Stimulated activated CD4-positive, alpha-beta T cell treated with anti-CD3 and anti-CD28 coated beads, TNF-alpha, amount 100 ng/mL, for 4 hours (primary cell): ENCODE data around the gene C3orf20.
"Not testable (repeated sequence)": the region's sequence is repeated elsewhere in the genome, so short reads cannot be mapped to it uniquely, and the experiment has no call there.

Experiments
- DNase-seq, 3 experiments: peaks; one replicate each; pipeline ENCODE4 v3.0.0-alpha.2; 2020; ENCODE audit warnings: low read depth in 3 of 3

Gene C3orf20

DNA sequence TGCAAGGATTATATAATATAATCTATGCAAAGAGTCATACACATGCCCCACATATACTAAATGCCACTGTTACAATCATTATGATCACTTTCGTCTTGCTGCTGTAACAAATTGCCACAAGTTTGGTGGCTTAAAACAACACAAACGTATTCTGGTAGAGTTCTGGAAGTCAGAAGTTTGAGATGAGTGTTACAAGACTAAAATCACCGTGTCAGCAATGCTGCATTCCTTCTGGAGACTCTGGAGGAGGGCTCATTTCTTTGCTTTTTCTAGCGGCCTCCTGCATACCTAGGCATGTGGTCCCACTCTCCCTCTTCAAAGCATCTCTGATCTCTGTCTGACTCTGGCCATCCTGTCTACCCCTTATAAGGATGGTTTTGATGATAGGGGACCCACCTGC, 24.7 kb upstream of the C3orf20 start:
- no peak for DNase-seq

DNA sequence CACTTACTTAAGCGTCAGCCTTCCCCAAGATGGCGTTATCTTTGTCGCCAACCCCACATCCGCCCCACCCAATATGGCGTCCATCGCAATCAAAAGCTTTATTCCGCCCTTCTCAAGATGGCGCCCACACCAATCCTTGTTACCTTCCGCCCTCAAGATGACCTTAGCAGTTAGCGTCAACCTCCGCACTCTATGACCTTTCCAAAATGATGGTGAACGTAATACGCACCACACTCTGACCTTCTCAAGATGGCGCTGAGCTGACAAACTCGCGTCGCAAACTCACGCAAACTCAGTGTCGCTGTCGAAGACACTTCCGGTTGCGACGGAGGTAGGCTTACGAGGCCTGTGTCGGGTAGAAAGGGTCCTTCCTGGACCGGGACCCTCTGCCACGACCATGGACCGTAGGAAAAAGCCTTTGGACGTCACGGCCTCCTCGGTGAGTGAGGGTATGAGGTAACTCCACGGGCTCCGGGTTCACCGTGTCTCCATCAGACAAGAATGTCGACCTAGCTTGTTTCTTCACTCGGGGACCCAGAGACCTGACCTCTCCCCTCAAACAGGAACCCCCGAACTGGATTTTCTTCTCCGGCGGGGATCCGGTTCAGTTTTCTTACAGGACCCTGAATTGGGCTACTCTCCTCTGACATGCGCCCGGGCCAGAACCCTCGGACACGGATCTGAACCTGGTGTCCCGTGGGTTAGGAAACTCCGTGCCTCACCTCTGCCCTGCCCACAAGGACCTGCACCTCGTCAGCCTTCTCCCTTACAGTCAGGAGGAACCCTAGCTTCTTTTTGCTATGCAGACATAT, 23.3 kb upstream of the C3orf20 start, which contains the start of gene CCDC174:
Gene CCDC174 (plus strand): TSS at position 323 of the 812 bp plus-strand sequence. CDS start 75 bp downstream, at position 398.
- peak; percentile 77 to 91 (median 89) for DNase-seq

DNA sequence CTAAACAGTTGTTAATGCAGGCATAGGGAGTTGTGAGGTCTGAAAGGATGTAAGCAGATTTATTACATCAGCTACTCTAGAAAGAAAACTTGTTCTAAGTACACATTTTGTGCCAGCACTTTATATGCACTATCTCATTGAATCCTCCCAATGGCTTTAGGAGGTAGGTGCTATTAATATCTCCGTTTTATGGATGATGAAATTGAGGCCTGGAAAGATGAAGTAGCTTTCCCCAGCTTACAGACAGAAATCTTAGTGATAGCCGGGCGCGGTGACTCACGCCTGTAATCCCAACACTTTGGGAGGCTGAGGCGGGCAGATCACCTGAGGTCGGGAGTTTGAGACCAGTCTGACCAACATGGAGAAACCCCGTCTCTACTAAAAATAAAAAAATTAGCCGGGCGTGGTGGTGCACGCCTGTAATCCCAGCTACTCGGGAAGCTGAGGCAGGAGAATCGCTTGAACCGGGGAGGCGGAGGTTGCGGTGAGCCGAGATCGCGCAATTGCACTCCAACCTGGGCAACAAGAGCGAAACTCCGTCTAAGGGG, 22.5 kb upstream of the C3orf20 start:
- DNase-seq = not testable (repeated sequence)

DNA sequence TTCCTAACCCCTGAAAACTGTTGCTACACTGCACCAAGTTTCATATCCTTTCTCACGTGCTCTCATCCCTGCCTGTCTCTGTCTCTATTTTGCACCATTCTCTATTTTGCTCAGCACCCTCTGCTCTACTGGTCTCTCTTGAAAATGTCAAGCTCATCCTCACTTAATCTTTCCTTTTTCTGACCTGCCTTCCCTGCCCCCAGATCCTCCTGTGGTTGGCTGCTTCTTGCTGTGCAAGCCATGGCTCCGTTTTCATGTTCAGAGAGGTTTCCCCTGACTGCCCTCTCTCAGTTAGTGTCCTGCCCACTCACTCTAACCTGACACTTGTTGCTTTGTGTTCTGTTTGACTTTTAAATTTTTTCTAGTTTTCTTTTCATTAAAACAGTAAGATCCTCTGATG, 17.4 kb upstream of the C3orf20 start:
- DNase-seq = no peak

DNA sequence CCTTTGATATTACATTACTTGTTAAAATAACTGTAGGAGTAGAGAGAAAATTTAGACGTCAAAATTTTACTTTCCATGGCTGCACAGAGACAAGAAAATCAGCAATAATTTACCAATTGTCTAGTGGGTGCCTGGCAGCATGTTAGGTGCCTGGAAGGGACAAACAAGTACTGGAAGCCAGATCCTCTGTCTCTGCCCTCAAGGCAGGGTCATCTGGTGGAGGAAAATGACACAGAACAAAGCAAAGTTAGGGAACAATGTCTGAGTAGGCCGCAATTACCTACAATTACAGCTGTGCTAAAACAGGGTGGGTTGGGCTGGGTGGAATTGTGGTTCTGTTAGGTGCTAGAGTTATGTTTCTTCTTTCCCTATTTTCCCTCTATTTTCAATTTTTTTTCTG, 16.0 kb upstream of the C3orf20 start:
- no peak for DNase-seq

DNA sequence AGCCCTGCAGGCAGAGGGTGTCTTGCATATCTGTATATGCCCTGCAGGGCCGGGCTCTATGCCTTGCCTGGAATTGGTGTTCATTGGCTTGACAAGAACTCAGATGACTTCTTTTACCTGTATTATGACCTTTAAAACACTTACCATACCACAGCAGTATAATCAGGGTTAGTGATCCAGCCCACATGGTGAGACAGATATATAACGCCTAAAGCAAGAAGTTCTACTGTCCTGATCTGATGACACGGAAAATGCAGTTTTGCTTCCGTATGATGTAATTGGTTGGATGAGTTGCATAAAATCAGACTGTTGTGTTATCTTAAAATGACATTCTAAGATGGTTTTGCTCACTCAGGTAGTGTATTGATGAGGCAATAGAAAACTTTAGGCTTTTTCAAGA, 14.0 kb upstream of the C3orf20 start:
- no peak for DNase-seq

DNA sequence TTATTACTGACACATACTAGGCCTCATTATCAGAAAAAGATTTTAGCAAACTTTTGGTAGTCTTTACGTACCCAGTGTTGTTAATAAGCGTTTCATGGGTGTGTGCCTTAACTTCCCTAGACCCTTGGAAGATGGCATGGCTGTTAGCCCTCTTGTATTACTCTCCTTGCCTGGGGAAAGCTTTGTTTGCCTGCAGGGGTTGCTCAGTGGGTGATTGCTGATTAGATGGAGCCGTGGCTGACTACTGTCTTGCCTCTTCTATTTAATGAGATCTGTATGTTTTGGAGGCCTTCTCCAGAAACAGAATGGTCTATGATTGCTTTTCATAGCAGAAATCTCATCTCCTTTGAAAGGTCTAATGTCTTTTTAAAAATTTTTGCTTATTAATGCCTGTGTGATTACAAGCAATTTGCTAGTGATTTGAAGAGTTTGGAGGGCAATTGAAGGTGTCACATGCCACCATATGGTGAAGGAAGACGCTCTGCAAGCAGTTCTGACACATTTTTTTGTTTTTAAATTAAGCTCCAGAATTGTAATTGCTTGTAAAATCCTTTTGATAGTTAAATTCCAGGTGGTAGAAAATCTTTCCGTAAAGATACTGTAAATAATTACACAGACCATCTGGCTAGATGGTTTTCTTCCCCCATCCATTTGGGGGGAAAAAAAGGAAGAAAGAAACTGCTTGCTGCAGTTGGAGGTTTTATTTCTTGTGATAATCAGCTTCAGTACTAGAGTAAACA, 11.4 kb upstream of the C3orf20 start:
- DNase-seq = no peak

DNA sequence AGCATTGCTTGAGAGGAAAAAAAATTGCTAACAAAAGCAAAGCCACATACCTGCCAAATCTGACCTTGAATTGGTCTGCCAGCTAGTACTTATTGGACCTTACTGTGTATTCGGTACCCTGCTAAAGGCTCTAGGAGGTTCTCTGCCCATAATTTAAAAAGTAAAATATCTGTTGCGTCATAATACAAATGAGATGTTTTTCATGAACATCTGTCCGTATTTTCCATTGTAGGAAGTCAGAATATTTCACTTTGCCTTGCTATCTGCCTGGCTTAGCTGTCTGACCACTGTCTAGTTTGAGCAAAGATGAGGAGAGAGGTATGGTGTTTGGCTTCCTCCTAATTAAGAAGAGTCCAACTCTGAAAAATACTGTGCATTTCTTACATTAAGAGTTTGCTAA, 10.8 kb upstream of the C3orf20 start:
- no peak for DNase-seq

DNA sequence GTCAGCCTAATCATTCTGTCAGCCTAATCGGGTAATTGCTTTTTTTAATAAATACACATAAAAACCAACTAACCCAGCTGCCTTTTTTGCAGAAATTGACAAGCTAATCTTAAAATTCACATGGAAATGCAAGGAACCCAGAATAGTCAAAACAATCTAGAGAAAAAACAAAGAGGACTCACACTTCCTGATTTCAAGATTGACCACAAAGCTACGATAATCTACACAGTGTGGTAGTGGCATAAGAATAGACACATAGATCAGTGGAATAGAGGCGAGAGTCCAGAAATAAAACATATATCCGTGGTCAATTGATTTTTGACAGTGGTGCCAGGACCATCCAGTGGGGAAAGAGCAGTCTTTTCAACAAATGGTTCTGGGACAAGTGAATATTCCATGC, 2.4 kb upstream of the C3orf20 start:
- DNase-seq = no peak

DNA sequence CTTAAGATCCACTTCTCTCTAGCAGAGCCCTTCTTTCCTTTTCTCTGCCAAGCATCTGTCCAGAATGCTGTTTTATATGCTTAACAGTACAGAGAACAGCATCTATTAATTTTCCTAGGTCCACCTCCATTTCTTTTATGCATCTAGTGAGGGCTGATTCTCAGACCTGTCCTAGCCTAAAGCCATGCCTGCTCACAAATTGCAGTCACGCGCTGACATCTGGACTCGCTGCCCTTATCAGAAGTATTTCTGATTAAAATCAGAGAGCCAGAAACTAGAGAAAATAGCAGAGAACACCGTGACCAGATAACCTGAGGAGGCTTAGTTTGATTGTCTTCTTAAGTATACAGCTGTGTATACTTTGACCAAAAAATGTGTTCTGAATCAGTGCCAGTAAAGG, 1.9 kb downstream of the C3orf20 start:
- DNase-seq = no peak

DNA sequence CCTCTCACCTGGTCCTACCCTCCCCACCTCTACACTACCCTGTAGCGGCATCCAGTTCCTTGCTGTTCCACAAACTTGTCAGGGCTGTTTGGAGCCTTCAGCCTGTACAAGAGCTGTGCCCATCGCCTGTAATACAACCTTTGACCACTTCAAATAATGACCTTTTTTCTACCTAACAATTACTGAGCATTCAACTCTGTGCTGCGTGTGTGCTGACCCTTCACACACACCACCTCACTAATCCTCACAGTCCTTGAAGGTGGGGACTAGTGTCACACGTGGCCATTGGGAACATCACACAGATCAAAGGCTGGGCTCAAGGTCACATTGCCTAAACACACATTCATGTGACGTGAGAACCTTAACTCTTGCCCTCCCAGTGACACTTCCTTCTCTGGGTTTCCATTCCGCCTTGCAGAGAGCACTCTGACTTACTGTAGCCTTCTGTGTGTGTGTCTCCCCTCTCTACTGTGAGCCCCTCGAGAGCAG, 3.1 kb downstream of the C3orf20 start:
- no peak for DNase-seq

DNA sequence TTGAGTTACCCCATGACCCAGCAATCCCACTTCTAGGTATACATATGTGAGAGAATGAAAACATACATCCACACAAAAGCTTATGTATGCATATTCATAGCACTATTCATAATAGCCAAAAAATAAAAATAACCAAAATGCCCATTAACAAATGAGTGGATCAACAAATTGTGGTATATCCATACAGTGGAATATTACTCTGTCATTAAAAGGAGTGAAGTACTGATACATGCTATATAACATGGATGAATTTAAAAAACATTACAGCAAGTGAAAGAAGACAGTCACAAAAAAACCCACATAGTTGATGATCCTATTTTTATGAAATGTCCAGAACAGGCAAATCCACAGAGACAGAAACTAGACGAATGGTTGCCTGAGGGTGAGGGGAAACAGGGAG, 5.2 kb downstream of the C3orf20 start:
- no peak for DNase-seq

DNA sequence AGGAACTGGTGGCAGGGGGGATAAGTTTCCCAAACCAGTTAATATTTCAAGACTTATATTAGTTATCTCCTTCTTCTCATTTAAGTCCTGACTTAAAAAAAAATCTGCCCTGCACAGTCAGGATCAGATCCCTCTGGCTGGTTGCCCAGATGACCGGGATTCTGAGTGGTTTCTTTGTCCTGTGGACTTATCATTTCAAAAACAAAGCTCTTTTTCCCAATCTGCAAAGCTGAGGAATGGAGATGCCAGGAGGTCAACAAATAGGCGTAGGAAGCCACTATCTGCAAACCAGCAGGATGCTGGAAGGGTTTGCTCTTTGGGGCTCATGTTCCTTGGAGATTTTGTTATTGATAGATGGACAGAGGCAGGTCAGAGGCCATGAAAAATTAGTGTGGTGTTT, 5.8 kb downstream of the C3orf20 start:
- no peak for DNase-seq

DNA sequence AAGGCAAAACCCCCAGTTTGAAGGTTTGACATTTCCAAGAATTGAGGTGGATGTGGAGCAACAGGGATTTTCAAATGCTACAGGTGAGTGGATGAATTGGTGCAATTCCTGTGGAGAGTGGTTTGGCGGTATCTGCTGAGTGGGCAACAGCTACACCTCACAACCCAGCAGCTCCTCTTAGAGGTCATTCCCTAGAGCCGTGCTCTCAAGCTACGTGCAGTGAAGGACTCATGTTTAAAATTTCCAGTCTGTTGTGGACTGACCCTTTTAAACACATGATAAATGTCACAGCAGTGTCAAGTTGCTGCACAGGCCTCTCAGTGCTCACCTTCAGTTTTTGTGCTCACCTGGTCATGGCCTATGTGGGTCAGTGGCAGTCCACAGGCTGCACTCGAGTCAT, 9.5 kb downstream of the C3orf20 start:
- no peak for DNase-seq

DNA sequence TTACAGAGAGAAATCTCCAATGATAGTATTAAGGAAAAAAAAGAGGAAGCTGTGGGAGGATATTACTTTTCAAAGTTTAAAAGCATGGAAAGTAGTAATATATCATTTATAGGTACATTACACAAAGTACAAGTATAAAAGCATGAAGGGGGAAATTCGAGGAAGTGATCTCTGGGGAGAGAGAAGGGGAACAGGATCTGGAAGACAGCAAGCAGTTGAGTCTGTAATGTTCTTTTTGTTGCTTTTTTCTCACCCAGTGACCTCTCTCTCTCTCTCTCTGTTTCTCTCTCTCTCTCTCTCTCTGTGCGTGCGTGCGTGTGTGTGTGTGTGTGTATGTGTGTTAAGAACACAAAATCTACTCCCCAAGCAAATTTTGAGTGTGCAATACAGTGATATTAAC, 10.2 kb downstream of the C3orf20 start:
- DNase-seq = no peak

DNA sequence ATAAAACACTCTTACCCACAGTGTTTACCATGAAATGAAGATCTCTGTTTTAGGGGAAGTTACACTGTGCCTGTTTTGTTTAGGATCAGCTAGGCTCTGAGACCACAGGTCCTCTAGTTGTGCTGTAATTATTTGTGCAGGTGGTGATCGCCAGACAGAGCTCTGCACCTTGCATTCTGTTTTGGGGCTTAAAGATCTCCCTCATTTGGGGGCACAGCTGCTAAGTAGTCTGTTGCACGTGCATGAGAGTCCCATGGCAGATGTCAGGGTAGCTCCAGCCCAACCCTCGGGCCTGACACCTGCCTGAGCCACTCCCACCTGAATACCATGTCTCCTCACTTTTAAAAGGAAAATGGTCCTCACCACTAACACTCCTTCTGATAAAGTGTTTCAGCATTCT, 12.4 kb downstream of the C3orf20 start:
- DNase-seq = no peak

DNA sequence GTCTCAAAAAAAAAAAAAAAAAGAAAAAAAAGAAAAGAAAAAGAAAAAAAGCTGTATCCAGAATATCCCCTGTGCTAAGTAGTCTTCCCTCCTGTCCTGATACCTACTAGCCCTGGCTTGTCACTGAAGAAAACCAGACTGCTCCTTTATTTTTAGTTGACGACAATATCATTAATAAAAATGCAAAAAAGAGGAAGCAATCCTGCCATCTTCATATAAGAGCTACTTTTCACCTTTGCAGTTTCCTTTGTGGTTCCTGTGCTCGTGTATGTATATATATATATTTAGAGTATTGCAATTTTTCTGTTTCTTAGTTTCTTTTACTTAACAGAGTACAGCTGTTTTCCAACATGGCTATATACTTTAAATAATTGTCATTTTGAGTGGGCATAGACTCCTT, 13.6 kb downstream of the C3orf20 start:
- no peak for DNase-seq

DNA sequence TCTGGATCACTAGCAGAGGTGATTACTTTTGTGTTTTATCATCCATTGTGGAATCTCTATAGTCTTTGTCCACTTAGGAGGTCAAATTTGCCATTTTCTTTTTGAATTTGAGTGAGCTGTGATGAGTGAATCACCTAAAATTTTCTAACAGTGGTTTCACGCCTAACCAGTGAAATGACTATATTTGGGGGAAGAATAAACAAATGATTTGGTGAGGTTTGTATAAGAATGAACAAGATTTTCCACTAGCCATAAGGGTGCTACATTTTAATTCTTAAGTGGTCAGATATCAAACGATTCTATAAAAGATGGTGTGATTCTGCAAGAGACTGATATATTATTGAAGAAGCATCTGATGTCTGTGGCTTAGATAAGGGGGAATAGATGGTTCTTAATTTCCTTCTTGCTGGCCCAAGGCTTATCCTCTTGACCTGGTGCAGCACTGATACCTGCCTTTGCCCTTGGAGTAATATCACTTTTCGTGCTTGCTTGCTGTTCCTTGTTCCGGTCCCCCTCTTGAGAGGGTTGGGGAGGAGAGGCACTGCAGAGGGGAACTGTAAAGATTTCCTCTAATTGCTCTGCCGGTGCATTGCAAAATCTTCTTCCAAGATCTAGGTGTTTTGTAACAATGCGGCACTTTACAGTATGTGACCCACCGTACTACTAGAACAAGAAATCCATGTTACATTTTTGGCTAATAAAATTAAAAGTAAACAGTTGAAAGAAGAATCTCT, 14.5 kb downstream of the C3orf20 start:
- no peak for DNase-seq

DNA sequence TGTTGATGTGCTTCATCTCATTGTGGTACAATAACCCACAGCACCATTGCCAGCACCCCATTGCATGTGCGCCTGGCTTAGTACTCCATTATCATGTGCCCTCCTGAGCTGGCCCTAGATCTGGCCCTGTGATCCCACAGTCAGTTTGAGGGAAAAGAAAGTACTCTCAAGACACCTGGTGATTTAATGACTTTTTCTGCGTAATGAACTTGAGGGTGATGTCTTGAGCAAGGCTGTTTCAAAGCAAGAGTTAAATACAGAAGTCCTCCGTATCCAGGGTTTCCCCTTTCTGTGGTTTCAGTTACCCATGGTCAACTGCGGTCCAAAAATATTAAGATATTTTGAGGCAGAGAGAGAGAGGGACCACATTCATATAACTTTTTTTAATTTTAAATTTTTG, 16.3 kb downstream of the C3orf20 start:
- DNase-seq = no peak

DNA sequence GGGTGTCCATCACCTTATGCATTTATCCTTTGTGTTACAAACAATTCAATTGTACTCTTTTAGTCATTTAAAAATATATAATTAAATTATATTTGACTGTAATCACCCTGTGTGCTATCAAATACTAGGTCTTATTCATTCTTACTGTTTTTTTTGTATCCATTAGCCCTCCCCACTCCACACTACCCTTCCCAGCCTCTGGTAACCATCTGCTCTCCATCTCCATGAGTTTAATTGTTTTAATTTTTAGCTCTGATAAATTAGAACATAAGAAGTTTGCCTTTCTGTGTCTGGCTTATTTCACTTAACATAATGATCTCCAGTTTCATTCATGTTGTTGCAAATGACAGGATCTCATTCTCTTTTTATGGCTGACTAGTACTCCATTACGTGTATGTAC, 16.8 kb downstream of the C3orf20 start:
- no peak for DNase-seq

DNA sequence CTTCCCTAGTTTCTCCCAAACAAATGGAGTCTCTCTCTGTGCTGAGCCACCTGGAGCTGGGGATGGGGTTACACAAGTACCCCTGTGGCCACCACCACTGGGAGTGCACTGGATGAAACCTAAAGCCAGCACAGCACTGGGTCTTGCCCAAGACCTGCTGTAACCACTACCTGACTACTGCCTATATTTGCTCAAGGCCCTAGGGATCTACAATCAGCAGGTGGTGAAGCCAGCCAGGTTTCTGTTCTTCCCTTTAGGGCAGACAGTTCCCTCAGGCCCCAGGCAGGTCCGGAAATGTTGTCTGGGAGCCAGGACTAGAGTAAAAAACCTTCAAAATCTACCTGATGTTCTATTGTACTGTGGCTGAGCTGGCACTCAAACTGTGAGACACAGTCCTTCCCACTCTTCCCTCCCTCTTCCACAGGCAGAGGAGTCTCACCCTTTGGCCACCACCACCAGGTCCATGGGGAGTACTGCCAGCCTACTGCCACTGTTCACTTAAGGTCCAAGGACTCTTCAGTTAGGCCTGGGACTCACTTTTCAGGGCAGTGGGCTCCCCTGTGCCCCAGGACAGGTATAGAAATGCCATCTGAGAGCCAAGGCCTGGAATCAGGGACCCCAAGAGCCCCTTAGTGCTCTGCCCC, 23.8 kb downstream of the C3orf20 start:
- DNase-seq = no peak

DNA sequence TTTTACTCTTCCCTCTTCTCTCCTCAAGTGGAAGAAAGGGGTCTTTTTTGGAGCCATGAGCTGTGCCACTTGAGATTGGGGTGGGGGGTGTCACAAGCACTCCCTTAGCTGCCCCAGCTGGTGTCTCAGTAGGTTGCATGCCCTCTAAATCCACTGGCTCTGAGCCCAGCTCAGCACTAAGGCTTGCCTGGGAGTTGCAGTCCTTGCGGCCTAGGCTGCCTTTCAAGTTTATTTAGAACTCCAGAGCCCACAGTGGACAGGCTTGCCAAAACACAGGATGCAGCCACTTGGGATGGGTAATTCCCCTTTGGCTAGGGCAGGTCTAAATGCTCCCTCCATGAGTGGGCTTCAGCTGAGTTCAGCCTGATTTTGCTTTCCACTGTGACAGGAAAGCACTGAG, 24.7 kb downstream of the C3orf20 start:
- DNase-seq = no peak
